ENCODE results near the gene PGC. TPM values are rescaled to one million over a fixed set of nuclear protein-coding genes. Genes with fewer than 3 reads are reported as not detected.

The PGC gene
- total RNA-seq, 1 donor from 2014 or later = not detected

DNA sequence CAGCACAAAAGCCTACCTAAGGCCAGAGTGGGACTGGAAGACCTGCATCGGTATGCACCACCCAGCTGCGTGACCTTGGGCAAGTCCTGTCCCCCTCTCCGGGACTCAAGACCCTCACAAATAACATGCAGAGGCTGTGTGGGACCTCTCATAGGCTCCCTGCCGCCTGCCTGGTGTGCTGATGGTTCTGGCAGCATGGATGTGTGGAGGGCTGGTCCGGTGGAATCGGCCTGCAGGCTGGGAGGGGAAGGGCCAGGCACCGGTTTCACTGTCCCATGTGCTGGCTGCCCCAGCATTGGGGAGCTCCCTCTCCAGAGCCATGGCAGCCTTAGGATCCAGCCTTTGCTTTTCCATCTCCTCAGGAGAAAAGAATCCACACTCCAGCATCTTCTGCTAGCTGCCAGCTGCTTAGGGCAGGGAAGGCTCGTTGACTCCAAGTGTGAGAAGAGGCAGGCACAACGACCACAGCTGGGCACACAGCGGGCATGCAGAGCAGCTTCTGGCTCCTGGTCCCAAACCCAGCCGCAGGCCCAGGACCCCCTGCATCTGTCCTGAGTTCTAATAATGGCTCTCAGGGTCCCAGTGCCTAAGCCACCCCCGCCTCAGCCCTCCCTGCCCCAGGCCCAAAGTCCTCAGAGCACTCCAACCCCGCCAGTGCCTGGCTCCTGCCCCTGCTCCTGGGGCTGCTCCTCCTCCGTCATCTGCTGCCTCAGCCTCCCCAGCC, 44.3 kb downstream of the PGC start:
- no peak for DNase-seq (ENCODE audit: low read depth)
- Histone ChIP-seq H3K36me3 (ENCODE audit: control insufficient read depth, insufficient read depth, low read length) (no peaks in the 10 kb centered on the region), H3K4me3 (ENCODE audit: low read depth, low read length) (no peak overlapping the region), H3K27me3 (ENCODE audit: control insufficient read depth, insufficient read depth, low read length) (no peaks in the 10 kb centered on the region)
- TF ChIP-seq CTCF (IDR thresholded peaks at IDR 0.05; ENCODE audit: insufficient read depth, low read length, poor library complexity, severe bottlenecking) = no peak

GRCh38 chr6:41702089-41702745, 45.0 kb downstream of the PGC start:
- H3K4me3 ChIP-seq (ENCODE audit: low read depth, low read length) = no peak overlapping the region
- TF ChIP-seq CTCF (IDR thresholded peaks at IDR 0.05; ENCODE audit: insufficient read depth, low read length, poor library complexity, severe bottlenecking) = no peak
- H3K27me3 ChIP-seq (ENCODE audit: control insufficient read depth, insufficient read depth, low read length) = no peaks in the 10 kb centered on the region
- no peaks in the 10 kb centered on the region for H3K36me3 ChIP-seq (ENCODE audit: control insufficient read depth, insufficient read depth, low read length)
- DNase-seq (ENCODE audit: low read depth) = no peak

- Histone ChIP-seq H3K36me3 (ENCODE audit: control insufficient read depth, insufficient read depth, low read length) (no peaks in the 10 kb centered on the region), H3K27me3 (ENCODE audit: control insufficient read depth, insufficient read depth, low read length) (no peaks in the 10 kb centered on the region), H3K4me3 (ENCODE audit: low read depth, low read length) (no peak overlapping the region)
- DNase-seq (ENCODE audit: low read depth) = no peak
- peak; percentile 25 for TF ChIP-seq CTCF (IDR thresholded peaks at IDR 0.05; ENCODE audit: insufficient read depth, low read length, poor library complexity, severe bottlenecking)
Observed at GRCh38 chr6:41700463-41701347, 46.5 kb downstream of the PGC start.

GRCh38 chr6:41699063-41699462, 48.1 kb downstream of the PGC start:
- DNase-seq (ENCODE audit: low read depth) = no peak
- no peak for TF ChIP-seq CTCF (IDR thresholded peaks at IDR 0.05; ENCODE audit: insufficient read depth, low read length, poor library complexity, severe bottlenecking)
- Histone ChIP-seq H3K4me3 (ENCODE audit: low read depth, low read length) (no peak overlapping the region), H3K27me3 (ENCODE audit: control insufficient read depth, insufficient read depth, low read length) (no peaks in the 10 kb centered on the region), H3K36me3 (ENCODE audit: control insufficient read depth, insufficient read depth, low read length) (no peaks in the 10 kb centered on the region)

- no peak for TF ChIP-seq CTCF (IDR thresholded peaks at IDR 0.05; ENCODE audit: insufficient read depth, low read length, poor library complexity, severe bottlenecking)
Observed at GRCh38 chr6:41697861-41698781, 49.1 kb downstream of the PGC start.

More at GRCh38 chr6:41697861-41698781, 49.1 kb downstream of the PGC start:
- DNase-seq (ENCODE audit: low read depth) = peak; percentile 80
- H3K27me3 ChIP-seq (ENCODE audit: control insufficient read depth, insufficient read depth, low read length) = no peaks in the 10 kb centered on the region
- no peak overlapping the region for H3K4me3 ChIP-seq (ENCODE audit: low read depth, low read length)
- H3K36me3 ChIP-seq (ENCODE audit: control insufficient read depth, insufficient read depth, low read length) = no peaks in the 10 kb centered on the region

All from kidney epithelial cell (primary cell).